Fibroblast of skin of left biceps (primary cell): ENCODE results near the gene ARHGEF28.

Experiments
- DNase-seq, 2 experiments: peaks; one replicate each; pipeline ENCODE4 v3.0.0-alpha.2; 2013; ENCODE audit warnings: low read depth in 2 of 2

The ARHGEF28 gene

GRCh38 chr5:73816656-73817420 is 190.8 kb downstream of the ARHGEF28 start:
- DNase-seq, result peak; percentile 57 to 63

GRCh38 chr5:73818357-73818756 is 192.4 kb downstream of the ARHGEF28 start:
- peak; percentile 41 to 67 for DNase-seq

DNA sequence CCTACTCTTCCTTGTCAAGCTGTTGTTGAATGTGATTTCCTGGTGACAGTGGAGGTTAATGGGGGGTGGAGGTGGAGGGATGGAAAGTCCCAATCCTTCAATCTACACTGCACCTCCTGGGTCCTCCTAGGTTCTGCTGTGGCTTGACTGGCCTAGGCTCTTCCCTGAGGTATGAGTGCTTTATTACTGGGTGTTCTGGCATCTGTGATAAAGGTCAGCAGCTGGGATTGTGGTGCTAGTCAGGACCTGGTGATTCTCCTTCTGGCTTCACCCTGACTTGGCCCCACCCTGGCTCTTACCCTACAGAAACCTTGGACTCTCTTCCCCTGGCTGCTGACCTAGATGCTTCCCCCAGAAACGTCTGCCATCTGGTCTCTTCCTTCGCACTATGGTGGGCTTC is 194.3 kb downstream of the ARHGEF28 start:
- no peak for DNase-seq

- no peak for DNase-seq
Observed at GRCh38 chr5:73821003-73821402, 195.0 kb downstream of the ARHGEF28 start.

GRCh38 chr5:73822278-73822988 is 196.4 kb downstream of the ARHGEF28 start:
- no peak for DNase-seq

DNA sequence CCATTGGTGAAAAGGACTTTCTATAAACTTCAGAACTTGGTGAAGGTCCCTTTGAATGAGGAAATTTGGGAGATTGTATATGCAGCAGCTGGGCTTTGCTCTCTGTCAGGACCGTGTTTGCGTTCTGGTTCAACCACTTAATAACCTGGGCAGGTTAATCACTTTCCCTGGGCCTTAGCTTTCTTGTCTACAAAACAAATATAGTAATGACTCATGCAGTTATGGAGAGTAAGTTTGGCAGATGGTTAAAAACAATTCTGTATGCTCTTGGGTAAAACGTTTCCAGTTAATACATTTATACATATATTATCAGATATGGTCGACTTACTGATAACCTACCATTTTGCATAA is 197.0 kb downstream of the ARHGEF28 start:
- DNase-seq, result no peak

GRCh38 chr5:73823508-73823925 is 197.5 kb downstream of the ARHGEF28 start:
- no peak for DNase-seq

- DNase-seq, result no peak
Observed at GRCh38 chr5:73825199-73825598, 199.2 kb downstream of the ARHGEF28 start.

DNA sequence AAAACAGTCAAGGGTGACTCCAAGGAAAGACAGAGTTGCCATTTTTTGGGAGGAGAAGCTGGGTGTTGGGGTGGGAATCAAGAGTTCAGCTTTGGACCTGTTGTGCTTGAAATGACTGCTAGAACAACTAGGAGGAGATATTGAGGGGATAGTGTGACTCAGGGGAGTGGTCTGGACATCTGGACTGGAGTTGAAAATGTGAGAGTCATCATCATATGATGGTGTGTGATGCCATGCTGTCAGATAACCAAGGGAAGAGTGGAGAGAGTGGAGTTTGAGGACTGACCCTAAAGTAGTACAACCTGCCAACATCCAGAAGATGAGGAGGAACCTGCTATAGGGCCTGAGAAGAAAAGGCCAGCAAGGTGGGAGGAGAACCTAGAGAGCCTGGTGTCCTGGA is 199.7 kb downstream of the ARHGEF28 start:
- no peak for DNase-seq

- no peak for DNase-seq
Observed at GRCh38 chr5:73826301-73827105, 200.5 kb downstream of the ARHGEF28 start.

DNA sequence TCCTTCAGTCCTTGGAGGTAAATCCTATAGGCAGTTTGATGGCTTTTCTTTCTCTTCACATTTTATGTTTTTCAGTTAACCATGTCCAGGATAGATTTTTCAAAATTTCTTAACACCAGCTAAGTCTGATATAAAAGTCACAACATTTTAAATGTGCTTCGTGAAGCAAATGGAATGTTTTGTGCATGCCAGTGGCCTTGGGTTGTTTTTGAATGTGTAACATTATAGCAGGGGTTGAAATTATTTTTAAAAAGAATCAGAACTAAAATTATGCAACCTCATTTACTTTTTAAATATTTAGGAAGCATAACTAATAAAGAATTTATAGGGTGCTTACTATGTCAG is 201.1 kb downstream of the ARHGEF28 start:
- DNase-seq, result no peak

DNA sequence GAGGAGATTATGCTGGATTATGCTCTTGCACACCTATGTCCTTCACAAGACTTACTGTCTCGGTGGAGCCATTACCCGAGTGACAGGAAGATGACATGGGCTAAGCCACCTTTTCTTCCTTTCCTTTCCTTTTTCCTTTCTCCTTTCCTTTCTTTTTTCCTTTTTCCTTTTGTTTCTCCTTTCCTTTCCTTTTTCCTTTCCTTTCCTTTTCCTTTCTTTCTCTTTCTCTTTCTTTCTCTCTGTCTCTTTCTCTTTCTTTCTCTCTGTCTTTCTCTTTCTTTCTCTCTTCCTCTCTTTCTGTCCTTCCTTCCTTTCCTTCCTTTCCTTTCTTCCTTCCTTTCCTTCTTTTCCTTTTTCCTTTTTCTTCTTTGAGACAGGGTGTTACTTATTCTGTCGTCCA is 202.5 kb downstream of the ARHGEF28 start:
- DNase-seq, result no peak

DNA sequence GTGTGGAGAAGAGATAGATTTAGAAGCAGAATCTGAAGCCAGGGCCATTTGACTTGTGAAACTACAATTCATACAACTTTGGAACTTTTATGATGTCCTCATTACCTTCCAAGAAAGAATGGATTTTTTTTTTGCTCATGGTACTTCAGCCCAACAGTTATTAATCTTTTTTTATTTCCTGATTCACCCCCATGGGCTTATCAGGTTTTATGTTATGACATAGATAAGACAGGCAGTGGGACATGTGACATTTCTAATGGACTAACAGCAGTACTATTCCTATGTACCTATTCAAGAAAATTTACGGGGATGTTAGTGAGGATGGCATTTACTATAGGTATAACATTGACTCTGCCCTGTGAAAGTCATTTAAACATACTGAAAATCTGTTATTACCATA is 204.7 kb downstream of the ARHGEF28 start:
- DNase-seq, result no peak

DNA sequence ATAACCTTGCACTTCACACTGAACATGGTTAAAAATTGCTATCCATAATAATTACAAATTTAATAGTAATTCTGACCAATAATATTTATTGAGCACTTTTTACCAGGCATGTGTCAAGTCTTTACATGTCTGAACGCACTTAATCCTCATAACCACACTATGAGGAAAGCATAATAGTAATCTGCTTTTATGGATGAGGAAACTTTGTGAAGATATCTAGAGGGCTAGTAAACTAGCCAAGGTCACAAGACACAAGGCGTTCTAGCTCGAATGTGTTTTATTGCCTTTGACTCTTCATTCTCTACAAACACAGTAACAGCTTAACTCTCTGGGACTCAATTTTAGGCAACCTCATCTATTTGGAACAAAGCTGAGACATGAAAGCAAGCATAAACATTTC is 205.1 kb downstream of the ARHGEF28 start:
- no peak for DNase-seq

GRCh38 chr5:73834693-73835092 is 208.7 kb downstream of the ARHGEF28 start:
- no peak for DNase-seq

- DNase-seq, result no peak
Observed at GRCh38 chr5:73835726-73836125, 209.7 kb downstream of the ARHGEF28 start.

DNA sequence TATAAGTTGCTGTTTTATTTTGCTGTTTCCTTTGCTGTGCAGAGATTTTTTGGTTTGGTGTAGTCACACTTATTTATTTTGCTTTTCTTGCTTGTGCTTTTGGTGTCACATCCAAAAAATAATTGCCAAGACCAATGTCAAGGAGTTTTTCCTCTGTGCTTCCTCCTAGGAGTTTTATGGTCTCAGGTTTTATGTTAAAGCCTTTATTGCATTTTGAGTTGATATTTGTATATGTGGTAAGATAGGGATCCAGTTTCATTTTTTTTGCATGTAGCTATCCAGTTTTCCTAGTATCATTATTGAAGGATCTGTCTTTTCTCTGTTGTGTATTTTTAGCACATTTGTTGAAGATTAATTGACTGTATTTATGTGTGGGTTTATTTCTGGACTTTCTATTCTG is 210.6 kb downstream of the ARHGEF28 start:
- DNase-seq, result no peak

- no peak for DNase-seq
Observed at GRCh38 chr5:73838901-73839300, 212.9 kb downstream of the ARHGEF28 start.

- DNase-seq, result no peak
Observed at GRCh38 chr5:73841641-73842040, 215.6 kb downstream of the ARHGEF28 start.

- no peak for DNase-seq
Observed at GRCh38 chr5:73844165-73844564, 218.2 kb downstream of the ARHGEF28 start.

DNA sequence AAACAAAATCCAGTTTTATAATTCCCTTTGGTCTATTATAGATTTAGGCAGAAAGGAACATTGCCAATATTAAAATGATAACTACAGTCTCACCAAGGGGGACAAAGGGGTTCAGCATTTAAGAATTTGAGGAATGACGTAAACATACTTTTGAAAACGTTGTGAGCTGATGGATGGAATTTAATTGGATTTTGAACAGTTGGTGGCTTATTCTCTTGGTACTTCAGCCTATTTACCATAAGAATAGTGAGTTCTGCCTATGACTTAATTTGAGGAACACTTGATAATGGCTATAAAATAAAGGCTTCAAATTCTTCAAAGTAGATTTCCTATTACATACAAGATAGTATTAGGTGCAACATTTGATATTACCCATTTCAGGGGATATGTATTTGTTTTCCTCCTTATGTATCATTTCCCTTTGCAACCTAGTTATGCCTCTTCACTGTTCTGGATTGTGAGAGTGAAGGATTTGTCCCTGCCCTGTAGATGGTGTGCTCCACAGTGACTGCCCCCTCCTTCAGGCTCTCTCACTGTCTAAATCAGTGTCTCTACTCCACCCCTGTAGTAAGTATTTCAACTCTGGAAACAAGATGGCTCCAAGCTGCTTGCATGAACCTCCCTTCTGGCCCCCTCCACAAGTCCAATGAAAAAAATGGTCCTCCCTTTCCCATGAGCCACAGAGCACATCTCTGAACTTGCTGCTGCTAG is 225.6 kb downstream of the ARHGEF28 start:
- no peak for DNase-seq

- DNase-seq, result no peak
Observed at GRCh38 chr5:73853091-73853490, 227.1 kb downstream of the ARHGEF28 start.
